HepG2 (cell line): ENCODE measurements around the gene PDIA6. TPM values are rescaled to one million over a fixed set of nuclear protein-coding genes. Genes with fewer than 3 reads are reported as not detected.

Source experiments
- ATAC-seq: fragments of 200-7000 bp; cut with Tn5 transposase; 3 replicates; pipeline ENCODE4 v1.9.1; 2020; ENCODE audit warnings: mild to moderate bottlenecking, moderate library complexity
- BruUV-seq: library from RNA; stranded (reverse); fragments of 400-500 nt; replicated peaks from 2 replicates; lab custom pipeline; 2021; lab: Mats Ljungman, UMichigan
- CTCF ChIA-PET: fragments of 300-600 bp; formaldehyde crosslinking; extraction: SDS; loops from one replicate; lab custom pipeline; 2021; ENCODE audit warnings: low total read pairs, inconsistent platforms, low intra/inter-chr PET ratio; lab: Yijun Ruan, JAX
- POLR2A ChIA-PET: fragments of 350-600 bp; sonication (Branson Sonifier 250); formaldehyde crosslinking; loops from one replicate; lab custom pipeline; 2020; ENCODE audit warnings: antibody characterized with exemption, inconsistent platforms; lab: Yijun Ruan, JAX
- DNase-seq: peaks from one replicate; pipeline ENCODE4 v3.0.0-alpha.2; 2015; ENCODE audit warnings: low spot score
- FAIRE-seq: peaks from 3 replicates; lab custom pipeline; 2011; peaks lifted over from hg19 to GRCh38; lab: Jason Lieb, UNC
- H2AFZ ChIP-seq: one replicate; pipeline ENCODE4 v1.6.1; 2011; ENCODE audit warnings: low read length, inconsistent platforms
- H3K27ac ChIP-seq: fragments of 300-600 bp; 3 replicates; pipeline ENCODE4 v1.8.0; 2011; ENCODE audit warnings: mixed run types, mild to moderate bottlenecking, mixed read lengths, low read length, inconsistent platforms; ENCODE audit not compliant: insufficient read depth; ENCODE audit errors: extremely low read length
- H3K27me3 ChIP-seq, 2 experiments: fragments of 200-600 bp in 1 of 2; 2 replicates in 1 of 2; 3 replicates in 1 of 2; pipeline versions ENCODE4 v1.6.0 to v1.8.0; 2011; ENCODE audit warnings: low read length in 2 of 2, mild to moderate bottlenecking in 2 of 2, moderate library complexity in 2 of 2, inconsistent platforms in 1 of 2; ENCODE audit not compliant: insufficient read depth in 2 of 2, control insufficient read depth in 1 of 2
- H3K36me3 ChIP-seq, 2 experiments: fragments of 200-600 bp in 1 of 2; replicated peaks in 1 of 2; 2 replicates in 1 of 2; 3 replicates in 1 of 2; pipeline versions ENCODE4 v1.5.1 to v1.8.0; 2011; ENCODE audit warnings: low read length in 2 of 2, inconsistent platforms in 1 of 2; ENCODE audit not compliant: insufficient read depth in 2 of 2, control insufficient read depth in 1 of 2
- H3K4me1 ChIP-seq: 2 replicates; pipeline ENCODE4 v1.5.1; 2012; ENCODE audit warnings: low read length, inconsistent platforms; ENCODE audit not compliant: insufficient read depth
- H3K4me2 ChIP-seq: 2 replicates; pipeline ENCODE4 v1.6.0; 2011; ENCODE audit warnings: low read depth, low read length, inconsistent platforms
- H3K4me3 ChIP-seq, 3 experiments: fragments of 200-600 bp in 1 of 3; sonication (generic), shearing (Covaris generic) in 1 of 3; replicated peaks in 1 of 3; 2 replicates each; pipeline ENCODE4 v1.5.1; 2011 to 2016; ENCODE audit warnings: low read length in 3 of 3, inconsistent platforms in 2 of 3, low read depth in 2 of 3, mild to moderate bottlenecking in 2 of 3, control low read depth in 1 of 3, mixed read lengths in 1 of 3; ENCODE audit not compliant: insufficient read depth in 1 of 3
- H3K79me2 ChIP-seq: one replicate; pipeline ENCODE4 v1.6.1; 2011; ENCODE audit warnings: low read length, inconsistent platforms; ENCODE audit not compliant: insufficient read depth
- H3K9ac ChIP-seq: 2 replicates; pipeline ENCODE4 v1.6.0; 2011; ENCODE audit warnings: mild to moderate bottlenecking, low read depth, low read length, inconsistent platforms; ENCODE audit not compliant: insufficient read depth
- H3K9me3 ChIP-seq: 2 replicates; pipeline ENCODE4 v1.5.1; 2012; ENCODE audit warnings: mild to moderate bottlenecking, low read length
- H4K20me1 ChIP-seq: 2 replicates; pipeline ENCODE4 v1.6.0; 2011; ENCODE audit warnings: inconsistent platforms, mild to moderate bottlenecking, low read length, moderate library complexity; ENCODE audit not compliant: insufficient read depth
- ATF6 ChIP-seq: sonication (generic); formaldehyde crosslinking; conservative IDR thresholded peaks from 2 replicates; pipeline ENCODE4 v1.4.0; 2020; ENCODE audit warnings: missing genetic modification reagents
- DNMT1 ChIP-seq: sonication (generic); formaldehyde crosslinking; IDR thresholded peaks from 2 replicates; pipeline ENCODE4 v1.5.1; 2020; ENCODE audit warnings: mild to moderate bottlenecking, missing genetic modification reagents
- MIER2 ChIP-seq: IDR thresholded peaks from 2 replicates; pipeline ENCODE4 v1.6.1; 2016; ENCODE audit warnings: missing biosample characterization, missing genetic modification reagents
- NCOA2 ChIP-seq: sonication (generic); formaldehyde crosslinking; IDR thresholded peaks from 2 replicates; pipeline ENCODE4 v1.8.0; 2022; ENCODE audit warnings: inconsistent platforms
- PPARG ChIP-seq: conservative IDR thresholded peaks from 2 replicates; pipeline ENCODE4 v1.6.1; 2016; ENCODE audit warnings: missing biosample characterization, missing genetic modification reagents
- RFX3 ChIP-seq: IDR thresholded peaks from 2 replicates; pipeline ENCODE4 v1.6.1; 2016; ENCODE audit warnings: missing biosample characterization, missing genetic modification reagents
- TCF7L2 ChIP-seq: IDR thresholded peaks from 2 replicates; pipeline ENCODE4 v1.6.1; 2011; ENCODE audit warnings: mild to moderate bottlenecking, low read depth, low read length, moderate library complexity
- TFAP4 ChIP-seq: sonication (generic); IDR thresholded peaks from 2 replicates; pipeline ENCODE4 v1.6.1; 2016; ENCODE audit warnings: low read depth, borderline replicate concordance
- THYN1 ChIP-seq: sonication (generic); formaldehyde crosslinking; IDR thresholded peaks from 2 replicates; pipeline ENCODE4 v1.8.1; 2023; ENCODE audit warnings: low read depth, mild to moderate bottlenecking, moderate library complexity, missing genetic modification reagents, borderline replicate concordance
- ZBTB46 ChIP-seq: sonication (generic); formaldehyde crosslinking; IDR thresholded peaks from 2 replicates; pipeline ENCODE4 v1.4.0; 2020; ENCODE audit warnings: mild to moderate bottlenecking, missing genetic modification reagents, borderline replicate concordance
- ZNF563 ChIP-seq: sonication (generic); formaldehyde crosslinking; IDR thresholded peaks from 2 replicates; pipeline ENCODE4 v1.8.0; 2022; ENCODE audit warnings: mild to moderate bottlenecking, moderate library complexity, missing genetic modification reagents
- ZNF576 ChIP-seq: sonication (generic); formaldehyde crosslinking; IDR thresholded peaks from 2 replicates; pipeline ENCODE4 v1.4.0; 2020; ENCODE audit warnings: mild to moderate bottlenecking, missing genetic modification reagents
- ZNF598 ChIP-seq: sonication (generic); formaldehyde crosslinking; IDR thresholded peaks from 2 replicates; pipeline ENCODE4 v1.5.1; 2020; ENCODE audit warnings: mild to moderate bottlenecking, missing genetic modification reagents, borderline replicate concordance
- ZNF678 ChIP-seq: sonication (generic); formaldehyde crosslinking; IDR thresholded peaks from 2 replicates; pipeline ENCODE4 v1.4.0; 2020; ENCODE audit warnings: mild to moderate bottlenecking, missing genetic modification reagents
- WGBS: methylation state at CpG from one replicate; pipeline ENCODE4 v1.1.6; 2017; ENCODE audit warnings: low lambda C conversion rate; 5-methylcytosine and 5-hydroxymethylcytosine counted together
- in situ Hi-C: cut with HindIII; loops from 2 replicates; pipeline ENCODE4 v1.10.0; 2017; ENCODE audit warnings: low pct_unique_long_range_greater_than_20kb; ENCODE audit not compliant: extremely low pct_ligation_motif_present
- intact Hi-C: fragments of 100-400 bp; cut with micrococcal nuclease; formaldehyde crosslinking; loops from one replicate; pipeline ENCODE4 v1.10.0; 2022; ENCODE audit not compliant: unreplicated experiment
- polyA plus RNA-seq, 8 experiments: library from polyadenylated mRNA; depleted of rRNA in 3 of 8; stranded (reverse) in 7 of 8; unstranded in 1 of 8; fragments of >200 nt; fragmentation: Illumina TruSeq in 4 of 8; extraction: Trizol in 4 of 8; gene quantifications; 2 replicates each; pipeline versions ENCODE4 v1.2.1 to v1.2.3, GENCODE V29; 2011 to 2016; ENCODE audit warnings: low read depth in 4 of 8, missing spikeins in 1 of 8, mixed read lengths in 1 of 8; ENCODE audit not compliant: insufficient read depth in 1 of 8
- total RNA-seq, 5 experiments: library from RNA; depleted of rRNA; stranded (reverse); fragments of >200 nt; fragmentation: Illumina TruSeq; extraction: Trizol; gene quantifications; 2 replicates each; pipeline ENCODE4 v1.2.3, GENCODE V29; 2016; ENCODE audit warnings: low read depth in 1 of 5

The PDIA6 gene
- total and polyA plus RNA-seq, 2 of the 13 experiments (the other 11 are each of a cell fraction or from before 2014, with no cell fraction given) = 586 to 642 TPM

GRCh38 chr2:10772201-10772867 is 40.3 kb downstream of the PDIA6 start:
- H2AFZ ChIP-seq = no peak overlapping the region
- H3K4me3 ChIP-seq = no peak overlapping the region
- no peak overlapping the region for H3K27ac ChIP-seq
- intact Hi-C loops (no loop called here), in situ Hi-C loops (no loop called here)
- 35% methylated on average over 12 of the region's 12 CpGs for WGBS
- H4K20me1 ChIP-seq = no peaks in the 10 kb centered on the region; the same call in 1 of the 2 replicates
- DNase-seq = no peak
- ChIA-PET CTCF (no interaction called here), POLR2A (no interaction called here)
- no peak for TF ChIP-seq ZNF576 (CRISPR knock-in tag)
- TF ChIP-seq ZBTB46 (CRISPR knock-in tag) = no peak
- no peak for TF ChIP-seq THYN1 (CRISPR knock-in tag)
- no peak overlapping the region for H3K4me2 ChIP-seq
- peaks cover 5 to 35% of the 10 kb centered on the region in 2 experiments; a peak in 2 of 5 replicates for H3K27me3 ChIP-seq
- no peaks in the 10 kb centered on the region for H3K4me1 ChIP-seq
- no TSS peak for BruUV-seq
- H3K79me2 ChIP-seq = no peaks in the 10 kb centered on the region
- no peak for ATAC-seq
- FAIRE-seq = no peak
- H3K9me3 ChIP-seq = no peaks in the 10 kb centered on the region
- H3K9ac ChIP-seq = no peak overlapping the region
- H3K36me3 ChIP-seq = no peaks in the 10 kb centered on the region

DNA sequence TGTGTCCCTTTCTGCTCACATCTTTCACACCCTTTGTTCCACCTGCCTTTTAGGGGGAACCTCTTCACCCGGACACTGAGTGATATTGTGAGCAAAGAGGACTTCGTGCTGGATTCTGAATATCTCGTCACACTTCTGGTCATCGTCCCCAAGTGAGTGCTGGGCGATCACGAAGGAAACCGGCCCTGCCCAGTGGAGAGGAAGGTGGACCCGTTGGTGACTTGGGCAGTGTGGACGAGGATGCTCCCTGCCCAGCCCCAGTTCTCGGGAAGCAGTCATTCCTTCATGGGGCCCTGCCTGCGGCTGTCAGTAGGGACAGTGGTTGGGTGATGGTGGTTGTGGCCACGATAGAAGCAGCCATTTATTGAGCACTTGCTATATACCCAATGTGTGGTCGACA is 40.8 kb downstream of the PDIA6 start:
- Histone ChIP-seq H3K4me1 (no peaks in the 10 kb centered on the region), H3K4me2 (no peak overlapping the region), H3K79me2 (no peaks in the 10 kb centered on the region), H3K36me3 (no peaks in the 10 kb centered on the region), H3K4me3 (no peak overlapping the region), H2AFZ (no peak overlapping the region), H4K20me1 (no peaks in the 10 kb centered on the region; the same call in 1 of the 2 replicates), H3K9ac (no peak overlapping the region), H3K9me3 (no peaks in the 10 kb centered on the region), H3K27ac (no peak overlapping the region), H3K27me3 (peaks cover 5 to 35% of the 10 kb centered on the region in 2 experiments; a peak in 2 of 5 replicates)
- WGBS = 52% methylated on average over 13 of the region's 13 CpGs
- BruUV-seq = no TSS peak
- no peak for FAIRE-seq
- ChIA-PET POLR2A (no interaction called here), CTCF (no interaction called here)
- DNase-seq = no peak
- in situ Hi-C loops = no loop called here
- ATAC-seq = no peak
- intact Hi-C loops = no loop called here
- no peak for TF ChIP-seq ZNF563 (CRISPR knock-in tag)
- TF ChIP-seq NCOA2 (CRISPR knock-in tag) = no peak
- no peak for TF ChIP-seq ATF6 (CRISPR knock-in tag)
- TF ChIP-seq DNMT1 (CRISPR knock-in tag) = no peak
- TF ChIP-seq ZNF678 = no peak
- no peak for TF ChIP-seq ZNF598
- TF ChIP-seq TCF7L2 = no peak
- no peak for TF ChIP-seq MIER2 (CRISPR knock-in tag)
- TF ChIP-seq RFX3 (CRISPR knock-in tag) = no peak
- TF ChIP-seq PPARG = no peak
- no peak for TF ChIP-seq TFAP4
